Lower leg skin (tissue), 3 donors: ENCODE results near the gene NHLH1.

Experiments used
- CTCF ChIP-seq, 3 donors: fragments of 450-650 bp; IDR thresholded peaks; one replicate each; pipeline ENCODE4 v1.5.1; 2016; ENCODE audit warnings: antibody characterized with exemption in 3 of 3, mild to moderate bottlenecking in 3 of 3, moderate library complexity in 2 of 3
- POLR2A ChIP-seq, 2 donors: fragments of 450-650 bp; IDR thresholded peaks; one replicate each; pipeline ENCODE4 v1.6.1; 2016 to 2017; ENCODE audit warnings: antibody characterized with exemption in 2 of 2, mild to moderate bottlenecking in 1 of 2, moderate library complexity in 1 of 2

GRCh38 chr1:160360227-160360695, 6.6 kb upstream of the NHLH1 start:
- no peak for TF ChIP-seq CTCF (IDR thresholded peaks at IDR 0.05)
- no peak for TF ChIP-seq POLR2A (IDR thresholded peaks at IDR 0.05)
